HG03378 (cell line): Measurements from ENCODE around the gene RNF224.

Experiments used
- ATAC-seq: cut with Tn5 transposase; IDR thresholded peaks from one replicate; pipeline ENCODE4 v1.9.1; 2021; ENCODE audit warnings: mild to moderate bottlenecking, moderate library complexity; ENCODE audit not compliant: unreplicated experiment

The RNF224 gene

DNA sequence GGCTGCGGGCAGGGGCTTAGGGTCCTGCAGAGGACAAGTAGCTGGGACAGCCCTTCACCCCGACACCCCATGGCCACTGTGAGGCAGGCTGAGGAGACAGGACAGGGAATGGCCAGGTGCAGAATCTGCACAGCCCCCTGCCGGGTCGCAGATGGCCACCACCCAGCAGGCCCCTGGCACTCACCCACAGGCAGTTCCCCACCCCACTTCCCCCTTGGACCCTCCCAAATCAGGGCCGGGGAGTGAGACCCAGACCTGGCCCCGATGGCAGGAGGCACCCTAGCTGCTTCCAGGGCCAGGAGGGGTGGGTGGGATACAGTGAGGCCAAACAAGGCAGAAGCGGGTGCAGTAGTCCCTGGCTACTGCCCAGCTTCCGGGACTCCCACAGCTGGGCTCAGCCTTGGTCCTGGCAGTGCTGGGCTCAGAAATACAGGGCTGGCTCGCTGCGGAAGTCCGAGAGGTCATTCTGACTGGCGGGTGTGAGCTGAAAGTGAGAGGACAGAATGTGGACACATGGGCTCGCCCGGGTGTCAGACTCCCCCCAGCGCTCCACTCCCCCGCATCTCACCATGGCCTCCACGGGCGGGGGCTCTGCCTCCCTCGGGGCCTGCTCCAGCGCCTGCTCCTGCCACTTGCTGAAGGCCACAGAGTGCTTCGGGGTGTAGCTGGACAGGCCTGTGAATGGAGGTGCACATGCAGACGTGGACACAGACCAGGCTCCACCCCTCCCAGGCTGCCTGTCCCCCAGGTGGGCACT, 35.4 kb upstream of the RNF224 start:
- ATAC-seq = no peak

DNA sequence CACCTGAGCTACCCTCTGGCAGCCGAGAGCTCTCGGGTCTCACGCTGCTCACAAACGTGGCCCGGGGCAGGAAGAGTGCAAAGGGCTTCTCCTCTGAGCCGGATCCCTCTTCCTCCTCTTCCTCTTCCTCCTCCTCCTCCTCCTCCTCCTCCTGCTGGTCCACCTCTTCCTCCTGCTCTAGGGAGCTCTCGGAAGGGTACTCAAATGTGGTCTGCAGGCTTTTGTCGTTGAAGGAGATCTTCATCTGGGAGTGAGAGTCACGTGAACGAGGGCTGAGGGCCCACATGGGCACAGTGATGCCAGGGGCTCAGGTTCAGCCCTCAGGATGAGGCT, 34.9 kb upstream of the RNF224 start:
- no peak for ATAC-seq

DNA sequence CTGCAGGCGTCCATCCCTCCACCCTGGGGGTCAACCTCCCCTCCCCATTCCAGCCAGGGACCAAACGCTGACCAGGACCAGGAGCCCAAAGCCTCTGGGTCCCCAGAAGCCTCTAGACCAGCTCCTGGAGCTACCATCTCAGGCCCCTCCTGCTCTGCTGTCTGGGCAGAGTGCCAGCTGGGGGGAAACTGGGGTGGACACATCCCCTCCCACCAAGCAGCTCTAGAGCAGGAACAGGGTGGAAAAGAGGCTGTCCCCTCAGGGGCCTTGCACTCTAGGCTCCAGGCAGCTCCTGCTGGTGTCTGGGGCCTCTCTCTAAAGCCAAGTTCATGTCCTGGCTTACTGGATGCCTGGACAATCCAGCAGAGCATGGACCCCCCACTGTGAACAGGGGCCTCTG, 34.4 kb upstream of the RNF224 start:
- ATAC-seq = no peak

DNA sequence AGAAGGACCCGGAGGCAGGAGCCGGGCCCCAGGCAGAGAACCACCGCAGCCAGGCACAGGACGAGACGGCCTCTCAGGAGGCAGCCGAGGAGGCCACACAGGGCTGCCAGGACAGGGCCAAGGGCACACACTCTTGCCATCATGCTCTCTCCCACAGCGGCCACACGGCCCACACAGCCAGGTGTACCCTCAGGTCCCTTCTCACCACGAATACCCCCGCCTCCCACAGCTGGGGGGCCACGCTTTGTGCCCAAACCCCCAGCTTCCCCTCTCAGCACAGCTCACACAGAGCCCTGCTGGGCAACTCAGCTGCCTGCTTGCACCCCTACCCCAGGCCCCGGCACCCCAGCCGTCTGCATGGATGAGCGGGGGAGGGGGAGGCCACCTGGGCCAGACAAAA, 33.5 kb upstream of the RNF224 start:
- no peak for ATAC-seq

DNA sequence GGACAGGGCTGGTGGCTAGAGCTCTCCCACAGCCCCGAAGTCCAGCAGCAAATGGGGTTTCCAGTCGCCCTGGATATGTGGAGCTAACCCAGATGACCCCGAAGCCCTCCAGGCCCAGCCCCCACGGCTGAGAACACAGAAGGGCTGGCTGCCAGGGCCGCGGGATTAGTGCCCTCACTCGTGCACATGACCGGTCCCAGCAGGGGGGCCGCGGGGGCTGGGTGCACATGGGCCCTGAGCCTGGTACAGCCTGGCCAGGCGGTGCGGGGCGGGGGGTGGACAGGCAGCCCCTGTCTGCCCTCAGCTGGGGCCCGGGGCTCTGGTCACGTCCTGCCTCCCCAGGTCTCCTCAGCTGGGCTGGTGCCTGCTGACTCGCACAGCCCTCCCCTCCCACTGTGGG, 32.9 kb upstream of the RNF224 start:
- ATAC-seq = no peak

DNA sequence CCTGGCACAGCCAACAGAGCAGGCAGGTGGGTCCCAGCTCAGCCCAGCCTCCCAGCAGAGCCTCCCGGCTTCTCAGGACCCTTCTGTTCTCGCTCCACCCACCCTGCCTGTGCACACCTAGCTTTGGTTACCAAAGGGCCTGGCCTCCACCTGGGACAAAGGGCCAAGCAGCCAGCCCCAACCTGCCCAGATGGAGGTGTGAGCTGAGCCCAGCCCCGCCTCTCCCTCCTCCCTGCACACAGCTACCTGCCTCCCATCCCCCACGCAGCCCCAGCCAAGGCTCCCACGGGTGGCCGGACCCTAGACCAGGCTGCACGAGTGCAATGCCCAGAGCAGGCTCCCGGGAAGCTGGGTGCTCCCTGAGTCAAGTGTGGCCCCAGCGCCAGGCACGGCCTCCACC, 32.4 kb upstream of the RNF224 start:
- ATAC-seq = no peak

DNA sequence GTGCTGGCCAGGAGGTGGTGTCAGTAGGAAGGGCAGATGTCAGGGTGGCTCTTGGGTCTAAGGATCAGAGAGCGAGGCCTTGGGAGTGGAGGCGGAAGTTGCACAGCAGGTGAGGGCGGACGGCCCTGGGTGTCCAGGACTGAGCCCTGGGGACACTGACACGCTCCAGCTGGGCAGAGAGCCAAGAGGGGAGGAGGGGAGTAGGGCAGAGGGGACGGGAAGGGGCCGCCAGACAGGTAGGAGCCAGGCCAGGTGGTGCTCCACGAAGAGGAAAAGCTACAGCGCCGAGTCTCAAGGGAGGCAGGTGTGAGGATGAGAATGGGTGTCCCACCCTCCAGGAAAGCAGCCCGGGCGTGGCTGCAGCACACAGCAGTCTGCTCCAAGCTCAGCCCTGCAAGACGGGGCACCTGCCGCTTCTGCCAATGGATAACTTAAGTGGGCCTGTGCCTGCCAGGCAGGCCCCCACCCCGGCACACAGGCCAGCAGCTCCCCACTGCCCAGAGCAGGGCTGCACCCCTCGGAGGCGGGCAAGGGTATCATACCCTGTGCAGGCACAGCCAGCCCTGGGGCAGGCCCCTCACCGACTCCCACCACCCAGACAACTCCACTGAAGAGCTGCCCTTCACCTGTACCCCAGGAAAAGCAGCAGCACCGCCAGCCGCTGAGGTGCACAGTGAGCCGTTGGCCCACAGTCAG, 31.6 kb upstream of the RNF224 start:
- no peak for ATAC-seq

DNA sequence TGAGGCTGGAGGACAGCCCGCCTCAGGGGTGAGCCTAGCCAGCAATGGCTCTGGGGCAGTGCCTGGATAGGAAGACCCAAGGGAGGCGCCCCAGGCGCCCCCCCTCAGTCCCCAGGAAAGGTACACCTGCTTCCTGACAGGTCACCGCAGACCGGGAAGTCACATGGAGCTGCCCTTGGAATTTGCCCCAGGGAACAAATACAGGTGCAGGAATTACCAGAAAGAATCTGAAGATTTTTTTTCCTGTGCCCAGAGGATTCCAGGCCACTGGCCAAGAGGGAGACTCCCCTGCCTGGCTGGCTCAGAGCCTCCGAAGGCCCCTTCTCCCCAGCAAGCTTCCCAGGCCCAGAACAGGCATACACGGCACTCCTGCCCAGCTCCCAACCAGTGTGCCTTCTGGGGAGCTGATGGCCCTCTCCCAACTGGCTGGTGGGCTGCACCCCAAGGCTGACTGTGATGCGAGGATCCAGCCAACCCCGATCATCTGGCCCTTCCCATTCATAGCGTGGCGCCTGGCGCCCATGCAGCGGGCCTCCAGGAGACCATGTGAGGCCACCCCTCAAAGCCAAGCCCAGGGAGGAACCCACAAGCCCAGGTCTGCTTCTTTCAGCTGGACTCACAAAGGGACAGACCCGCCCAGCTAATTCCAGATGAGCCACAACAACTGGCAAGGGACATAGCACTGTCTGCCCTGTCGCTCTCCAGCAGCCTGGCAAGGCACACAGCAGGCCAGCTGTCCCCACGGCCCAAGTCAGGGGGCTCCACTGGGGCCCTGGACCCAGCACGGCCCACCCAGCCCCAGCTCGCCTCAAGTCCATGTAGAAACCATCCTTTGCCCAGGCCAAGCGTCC, 29.0 kb upstream of the RNF224 start:
- no peak for ATAC-seq

DNA sequence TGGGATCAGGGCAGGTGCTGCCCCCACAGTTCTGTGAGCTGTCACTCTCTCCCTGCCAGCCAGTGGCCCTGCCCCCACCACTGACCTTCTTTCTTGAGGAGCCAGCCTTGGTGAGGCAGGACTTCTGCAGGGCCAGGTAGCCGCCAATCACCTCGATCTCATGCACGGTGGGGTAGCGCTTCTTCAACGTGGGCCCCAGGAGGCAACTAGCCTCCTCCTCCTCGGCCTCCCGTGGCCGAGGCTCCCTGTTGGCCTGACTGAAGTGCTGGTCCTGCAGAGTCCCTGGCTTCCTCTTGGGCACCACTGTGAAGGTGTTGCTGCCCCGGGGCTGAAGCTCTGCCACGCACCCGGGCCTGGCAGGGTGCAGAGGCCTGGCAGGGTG, 28.4 kb upstream of the RNF224 start:
- no peak for ATAC-seq

DNA sequence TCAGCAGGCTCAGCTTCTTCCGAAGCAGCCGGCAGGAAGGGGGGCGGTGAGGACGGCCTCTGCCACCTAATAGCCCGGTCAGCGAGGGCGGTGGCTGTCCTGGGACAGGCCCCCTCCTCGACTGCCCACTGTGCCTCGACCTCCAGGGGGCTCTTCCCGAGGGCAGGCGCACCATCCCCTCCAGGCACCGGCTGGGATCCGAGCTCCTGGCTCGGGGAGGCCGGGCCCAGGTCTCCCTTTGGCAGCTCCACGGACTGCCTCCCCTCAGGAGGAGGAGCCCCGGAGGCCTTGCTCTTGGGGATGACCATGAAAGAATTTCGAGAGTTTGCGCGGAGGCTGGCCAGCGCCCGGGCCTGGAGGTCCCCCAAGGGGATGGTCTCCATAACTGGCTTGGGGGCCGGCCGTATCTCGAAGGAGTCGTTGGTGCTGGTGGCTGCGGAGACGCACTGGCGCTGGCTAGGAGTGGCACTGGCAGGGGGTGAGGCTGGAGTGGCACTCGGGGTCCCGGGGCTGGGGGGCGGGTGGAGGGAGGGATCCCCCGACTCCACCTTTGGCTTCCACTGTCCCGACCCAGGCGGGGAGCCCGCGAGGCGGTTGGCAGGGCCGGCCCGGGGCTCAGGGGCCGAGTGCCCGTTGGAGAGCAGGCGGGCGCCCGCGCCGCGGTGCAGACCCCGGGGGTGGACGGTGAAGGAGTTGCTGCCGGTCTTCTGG, 27.7 kb upstream of the RNF224 start:
- ATAC-seq = no peak

DNA sequence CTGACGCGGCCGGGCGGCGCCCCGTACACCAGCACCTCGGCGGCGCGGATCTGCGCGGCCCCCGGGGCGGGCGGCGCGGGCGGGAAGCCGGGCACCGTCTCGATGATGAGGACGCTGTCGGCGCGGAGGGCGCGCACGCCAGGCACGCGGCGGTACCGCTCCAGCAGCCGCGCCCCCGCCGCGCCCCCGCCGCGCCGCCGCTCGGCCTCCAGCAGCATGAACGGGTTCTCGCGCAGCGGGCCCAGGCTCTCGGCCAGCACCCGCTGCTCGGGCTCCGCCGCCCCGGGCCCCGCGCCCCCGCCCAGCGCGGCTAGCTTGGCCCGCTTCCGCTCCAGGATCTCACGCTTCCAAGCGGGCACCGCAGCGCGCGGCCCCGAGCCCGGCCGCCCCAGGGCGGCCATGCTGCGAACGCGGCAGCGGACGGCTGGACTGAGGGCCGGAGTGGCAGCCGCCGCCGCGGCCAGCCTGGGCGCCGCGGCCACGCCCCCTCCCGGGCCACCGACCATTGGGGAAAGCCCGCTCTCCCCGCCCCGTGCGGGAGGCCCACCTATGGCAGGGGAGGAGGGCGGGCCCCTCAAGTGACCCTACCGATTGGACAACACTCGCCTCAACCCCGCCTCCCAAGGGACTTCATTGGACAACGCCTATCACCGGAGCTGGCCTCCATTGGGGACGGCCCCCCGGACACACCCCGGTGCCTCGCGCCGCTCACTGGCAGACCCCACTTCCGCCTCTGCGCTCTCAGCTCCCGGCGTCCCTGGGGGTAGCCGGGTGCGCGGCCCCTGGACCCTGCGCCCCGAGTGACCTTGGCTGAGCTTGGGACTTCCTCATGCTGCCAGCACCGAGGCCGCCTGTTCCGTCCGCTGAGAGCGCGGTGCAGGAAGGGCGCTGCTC, 26.7 kb upstream of the RNF224 start, which contains the start of gene TPRN:
Gene TPRN (minus strand): TSS at position 431 of the 894 bp plus-strand sequence. CDS start 30 bp downstream, at position 401.
- peak; percentile 82 for ATAC-seq

DNA sequence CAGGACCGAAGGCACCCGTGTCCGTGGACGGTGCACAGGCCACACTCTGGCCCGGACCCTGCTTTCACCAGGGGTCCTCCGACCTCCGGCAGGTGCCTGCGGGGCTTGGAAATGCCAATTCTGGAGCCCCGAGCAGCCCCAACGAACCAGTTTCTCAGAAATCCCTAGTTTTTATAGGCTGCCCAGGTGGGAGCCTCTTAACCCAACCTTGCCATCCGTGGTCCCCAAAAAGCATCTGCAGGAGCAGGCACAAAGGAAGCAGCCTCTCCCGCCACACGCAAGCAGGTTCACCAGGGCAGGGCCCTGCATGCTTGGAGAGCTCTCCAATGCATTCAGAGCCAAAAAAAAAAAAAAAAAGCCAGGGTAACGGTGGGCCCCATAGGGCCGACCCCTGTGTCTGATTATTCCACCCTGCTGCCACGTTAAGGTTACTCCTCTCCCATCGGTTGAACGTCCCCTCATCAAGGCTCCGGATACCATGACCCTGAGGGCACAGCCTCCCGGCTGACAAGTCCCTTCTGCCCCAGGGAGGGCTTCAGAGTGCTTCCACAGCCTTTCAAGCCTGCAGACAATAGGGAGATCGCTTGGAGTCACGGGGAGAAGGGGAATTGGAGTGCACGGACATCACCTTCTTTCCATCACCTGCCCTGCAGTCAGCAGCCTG, 26.0 kb upstream of the RNF224 start:
- no peak for ATAC-seq

DNA sequence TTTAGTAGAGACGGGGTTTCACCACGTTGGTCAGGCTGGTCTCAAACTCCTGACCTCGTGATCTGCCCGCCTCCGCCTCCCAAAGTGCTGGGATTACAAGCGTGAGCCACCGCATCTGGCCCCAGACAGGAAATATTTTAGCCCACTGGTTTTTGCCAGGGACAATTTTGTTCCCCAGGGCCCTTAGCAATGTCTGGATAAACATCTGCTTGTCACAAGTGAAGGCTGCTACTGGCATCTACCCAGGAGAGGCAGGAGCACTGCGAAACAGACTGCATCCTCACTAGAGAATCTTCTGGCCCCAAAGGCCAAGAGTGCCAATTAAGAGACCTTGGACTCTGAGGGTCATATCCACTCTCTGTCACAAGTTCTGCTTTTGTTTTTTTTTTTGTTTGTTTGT, 24.3 kb upstream of the RNF224 start:
- ATAC-seq = no peak

DNA sequence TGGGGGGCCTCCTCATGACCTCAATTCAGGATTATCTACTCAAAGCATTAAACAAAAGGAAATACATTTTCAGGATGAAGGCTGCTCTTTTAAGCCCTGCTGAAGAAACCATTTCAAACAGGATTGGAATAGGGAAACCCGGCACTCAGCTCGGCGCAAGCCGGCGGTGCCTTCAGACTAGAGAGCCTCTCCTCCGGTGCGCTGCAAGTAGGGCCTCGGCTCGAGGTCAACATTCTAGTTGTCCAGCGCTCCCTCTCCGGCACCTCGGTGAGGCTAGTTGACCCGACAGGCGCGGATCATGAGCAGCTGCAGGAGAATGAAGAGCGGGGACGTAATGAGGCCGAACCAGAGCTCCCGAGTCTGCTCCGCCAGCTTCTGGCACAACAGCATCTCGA, 22.6 kb upstream of the RNF224 start:
- ATAC-seq = no peak

DNA sequence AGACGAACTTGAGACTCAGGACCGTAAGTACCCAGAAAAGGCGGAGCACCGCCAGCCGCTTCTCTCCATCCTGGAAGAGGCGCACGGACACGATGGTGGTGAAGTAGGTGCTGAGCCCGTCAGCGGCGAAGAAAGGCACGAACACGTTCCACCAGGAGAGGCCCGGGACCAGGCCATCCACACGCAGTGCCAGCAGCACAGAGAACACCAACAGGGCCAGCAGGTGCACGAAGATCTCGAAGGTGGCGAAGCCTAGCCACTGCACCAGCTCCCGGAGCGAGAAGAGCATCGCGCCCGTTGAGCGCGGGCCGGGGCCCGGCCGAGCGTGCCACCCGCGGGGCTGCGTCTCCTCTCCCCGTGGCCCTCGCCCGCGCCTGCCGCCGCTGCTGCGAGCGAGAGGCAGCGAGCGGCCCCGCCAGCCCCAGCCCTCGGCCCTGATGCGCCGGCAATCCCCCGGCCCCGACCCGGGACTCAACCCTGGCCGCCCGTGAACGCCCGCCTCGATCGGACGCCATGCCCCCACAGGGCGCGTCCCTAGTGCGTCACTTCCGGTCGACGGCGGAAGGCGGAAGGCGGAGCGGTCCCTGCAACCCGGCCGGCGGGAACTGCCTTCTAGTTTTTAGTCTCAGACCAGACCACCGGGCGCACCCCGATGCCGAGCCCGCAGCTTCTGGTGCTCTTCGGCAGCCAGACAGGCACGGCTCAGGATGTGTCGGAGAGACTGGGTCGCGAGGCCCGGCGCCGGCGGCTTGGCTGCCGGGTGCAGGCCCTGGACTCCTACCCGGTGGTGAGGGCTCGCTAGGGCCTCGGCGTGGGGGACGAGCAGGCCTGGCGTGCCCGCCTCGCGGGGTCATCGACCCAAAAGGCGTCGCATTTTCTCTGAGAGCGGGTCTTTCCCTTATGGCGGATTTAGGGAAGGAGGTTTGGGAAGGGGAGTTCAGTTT, 21.9 kb upstream of the RNF224 start, which contains the start of the genes NDOR1 and TMEM203:
Gene NDOR1 (plus strand): TSS at position 575 of the 944 bp plus-strand sequence. CDS start 78 bp downstream, at position 653.
Gene TMEM203 (minus strand): TSS at position 523 of the 944 bp plus-strand sequence. CDS start 234 bp downstream, at position 289.
- no peak for ATAC-seq

DNA sequence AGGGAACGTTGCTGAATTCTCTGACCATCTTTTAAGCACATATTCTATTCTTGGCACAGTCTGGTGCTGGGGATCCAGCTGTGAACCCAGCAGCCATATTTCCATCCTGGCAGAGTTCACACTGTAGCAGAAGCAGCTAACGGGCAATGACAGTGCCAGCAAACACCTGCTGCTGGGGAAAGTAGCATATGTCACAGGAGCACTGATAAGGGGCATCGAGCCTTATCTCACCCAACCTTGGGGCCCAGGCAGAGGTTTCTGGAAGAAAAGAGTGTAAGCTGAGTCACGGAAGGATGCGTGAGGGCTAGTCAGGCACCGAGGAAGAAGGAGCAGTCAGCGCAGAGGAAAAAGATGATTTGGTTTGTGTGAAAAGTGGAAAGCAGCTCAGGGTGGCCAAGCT, 20.7 kb upstream of the RNF224 start:
- ATAC-seq = no peak

DNA sequence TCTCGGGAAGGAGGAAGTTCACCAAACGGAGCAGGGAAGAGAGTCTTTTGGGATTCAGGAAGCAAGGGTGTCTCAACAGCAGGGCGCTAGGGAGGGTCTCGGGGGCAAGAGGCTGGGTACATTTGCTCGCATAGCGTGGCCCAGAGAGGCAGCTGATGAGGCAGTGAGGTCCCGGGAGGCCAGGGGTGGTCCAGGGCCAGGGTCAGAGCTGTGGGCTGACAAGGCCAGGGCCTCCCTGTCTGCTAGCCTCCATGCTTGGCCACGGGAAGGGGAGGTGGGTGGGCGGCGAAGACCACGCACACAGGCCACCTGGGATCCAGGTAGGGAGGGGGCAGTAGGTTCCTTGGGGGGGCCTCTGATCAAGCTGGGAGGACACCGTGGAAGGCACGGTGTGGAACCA, 15.8 kb upstream of the RNF224 start:
- no peak for ATAC-seq

DNA sequence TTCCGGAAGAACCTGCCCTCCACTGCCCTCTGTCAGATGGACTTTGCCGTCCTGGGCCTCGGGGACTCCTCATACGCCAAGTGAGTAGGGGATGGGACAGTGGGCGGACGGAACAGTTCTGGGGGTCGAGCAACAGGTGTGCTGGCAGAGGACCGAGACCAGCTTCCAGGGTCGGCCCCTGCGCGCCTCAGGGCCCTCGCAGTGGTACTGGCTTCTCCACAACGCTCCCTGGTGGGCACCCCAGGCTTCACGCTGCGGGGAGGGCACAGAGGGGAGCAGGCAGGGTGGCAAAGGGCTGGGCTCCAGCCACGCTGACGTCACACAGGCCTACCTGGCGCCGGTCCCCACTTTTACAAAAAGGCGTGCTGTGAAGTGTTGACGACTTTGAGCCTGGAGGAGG, 14.8 kb upstream of the RNF224 start:
- ATAC-seq = no peak
